K562 (cell line): Measurements from ENCODE around the gene VSTM2B. TPM values are rescaled to one million over a fixed set of nuclear protein-coding genes. Genes with fewer than 3 reads are reported as not detected.

Experiments
- ATAC-seq: fragments of 200-7000 bp; cut with Tn5 transposase; 3 replicates; pipeline ENCODE4 v1.9.1; 2020; ENCODE audit warnings: moderate library complexity
- BruUV-seq: library from RNA; stranded (reverse); fragments of 400-500 nt; replicated peaks from 2 replicates; lab custom pipeline; 2021; lab: Mats Ljungman, UMichigan
- CTCF ChIA-PET: fragments of 300-600 bp; formaldehyde crosslinking; extraction: SDS; loops from one replicate; lab custom pipeline; 2021; ENCODE audit warnings: low intra/inter-chr PET ratio; lab: Yijun Ruan, JAX
- POLR2A ChIA-PET: fragments of 300-600, 350-650 bp; sonication (Branson Sonifier 250); formaldehyde crosslinking; extraction: SDS; loops from one replicate; lab custom pipeline; 2021; ENCODE audit warnings: antibody characterized with exemption, inconsistent platforms; lab: Yijun Ruan, JAX
- DNase-seq, 4 experiments: peaks; one replicate each; pipeline versions ENCODE4 v3.0.0 to v3.0.0-alpha.2; 2011 to 2018; ENCODE audit warnings: low spot score in 3 of 4, mixed read lengths in 3 of 4; ENCODE audit errors: extremely low read depth in 1 of 4
- FAIRE-seq: peaks from 2 replicates; lab custom pipeline; 2011; peaks lifted over from hg19 to GRCh38; lab: Jason Lieb, UNC
- H2AFZ ChIP-seq: 2 replicates; pipeline ENCODE4 v1.6.0; 2011; ENCODE audit warnings: low read depth, low read length, control low read depth, inconsistent platforms
- H3K27ac ChIP-seq: fragments of 200-600 bp; 3 replicates; pipeline ENCODE4 v1.8.0; 2011; ENCODE audit warnings: low read depth, mild to moderate bottlenecking, control low read depth, inconsistent platforms, low read length, moderate library complexity, mixed read lengths; ENCODE audit errors: extremely low read depth
- H3K27me3 ChIP-seq, 2 experiments: fragments of 300-600 bp in 1 of 2; 2 replicates in 1 of 2; 3 replicates in 1 of 2; pipeline versions ENCODE4 v1.6.0 to v1.8.0; 2011; ENCODE audit warnings: inconsistent platforms in 2 of 2, low read length in 2 of 2, mild to moderate bottlenecking in 1 of 2, mixed read lengths in 1 of 2, moderate library complexity in 1 of 2; ENCODE audit not compliant: control insufficient read depth in 2 of 2, insufficient read depth in 2 of 2
- H3K36me3 ChIP-seq: fragments of 300-600 bp; 3 replicates; pipeline ENCODE4 v1.8.0; 2011; ENCODE audit warnings: mild to moderate bottlenecking, low read length, inconsistent platforms; ENCODE audit not compliant: control insufficient read depth, insufficient read depth
- H3K4me1 ChIP-seq, 2 experiments: fragments of 200-600 bp in 1 of 2; replicated peaks in 1 of 2; 2 replicates in 1 of 2; 3 replicates in 1 of 2; pipeline versions ENCODE4 v1.5.1 to v1.8.0; 2011; ENCODE audit warnings: inconsistent platforms in 2 of 2, low read length in 2 of 2, mild to moderate bottlenecking in 1 of 2, mixed read lengths in 1 of 2, moderate library complexity in 1 of 2; ENCODE audit not compliant: control insufficient read depth in 2 of 2, insufficient read depth in 2 of 2
- H3K4me2 ChIP-seq: 2 replicates; pipeline ENCODE4 v1.6.1; 2011; ENCODE audit warnings: low read length, control low read depth, inconsistent platforms, mixed read lengths; ENCODE audit not compliant: insufficient read depth
- H3K4me3 ChIP-seq: fragments of 200-600 bp; sonication (generic), shearing (Covaris generic); 2 replicates; pipeline ENCODE4 v1.5.1; 2016; ENCODE audit warnings: control low read depth, inconsistent platforms
- H3K79me2 ChIP-seq: fragments of 200-600 bp; 3 replicates; pipeline ENCODE4 v1.8.0; 2011; ENCODE audit warnings: low read length, inconsistent platforms; ENCODE audit not compliant: control insufficient read depth, insufficient read depth
- H3K9ac ChIP-seq, 2 experiments: 2 replicates each; pipeline versions ENCODE4 v1.6.0 to v1.6.1; 2011; ENCODE audit warnings: low read depth in 2 of 2, low read length in 2 of 2, control low read depth in 1 of 2, inconsistent platforms in 1 of 2, mild to moderate bottlenecking in 1 of 2, mixed read lengths in 1 of 2; ENCODE audit not compliant: insufficient read depth in 1 of 2
- H3K9me1 ChIP-seq: one replicate; pipeline ENCODE4 v1.6.0; 2011; ENCODE audit warnings: inconsistent platforms, mild to moderate bottlenecking, low read length, moderate library complexity; ENCODE audit not compliant: control insufficient read depth, insufficient read depth
- H3K9me3 ChIP-seq: replicated peaks from 2 replicates; pipeline ENCODE4 v1.5.1; 2011; ENCODE audit warnings: low read depth, low read length, inconsistent platforms; ENCODE audit not compliant: control insufficient read depth, insufficient read depth
- H4K20me1 ChIP-seq: replicated peaks from 2 replicates; pipeline ENCODE4 v1.6.1; 2011; ENCODE audit warnings: low read length, inconsistent platforms, mixed read lengths; ENCODE audit not compliant: control insufficient read depth, insufficient read depth
- ARID3A ChIP-seq: IDR thresholded peaks from 2 replicates; pipeline ENCODE4 v1.6.1; 2012; ENCODE audit warnings: low read depth, low read length, improper control_type of control experiment, borderline replicate concordance
- ASH1L ChIP-seq: fragments of 450-650 bp; IDR thresholded peaks from 2 replicates; pipeline ENCODE4 v1.6.1; 2018; ENCODE audit warnings: borderline replicate concordance, mild to moderate bottlenecking, low read depth; ENCODE audit not compliant: partially characterized antibody
- CEBPG ChIP-seq, 3 experiments: fragments of 200-800 bp in 1 of 3; sonication (Bioruptor generic) in 1 of 3; sonication (generic) in 1 of 3; formaldehyde crosslinking in 1 of 3; IDR thresholded peaks in 2 of 3; conservative IDR thresholded peaks in 1 of 3; 2 replicates each; pipeline versions ENCODE4 v1.6.1 to v1.8.0; 2016 to 2022; ENCODE audit warnings: missing compliant biosample characterization in 2 of 3, missing genetic modification characterization in 2 of 3, mild to moderate bottlenecking in 1 of 3, missing genetic modification reagents in 1 of 3
- DIDO1 ChIP-seq: fragments of 450-650 bp; IDR thresholded peaks from 2 replicates; pipeline ENCODE4 v1.6.1; 2016; ENCODE audit warnings: low read depth, missing biosample characterization, missing genetic modification characterization
- E2F3 ChIP-seq: fragments of 250-450 bp; sonication (Bioruptor Pico); IDR thresholded peaks from 2 replicates; pipeline ENCODE4 v1.4.0; 2020; ENCODE audit warnings: mild to moderate bottlenecking
- MEF2D ChIP-seq: conservative IDR thresholded peaks from 2 replicates; pipeline ENCODE4 v1.6.1; 2016; ENCODE audit warnings: low read depth, missing genetic modification characterization, missing compliant biosample characterization
- POLR3A ChIP-seq: IDR thresholded peaks from 2 replicates; pipeline ENCODE4 v1.6.1; 2011; ENCODE audit warnings: borderline replicate concordance, mild to moderate bottlenecking, moderate library complexity; ENCODE audit not compliant: insufficient read length, insufficient read depth; ENCODE audit errors: extremely low read depth
- PYGO2 ChIP-seq: fragments of 450-650 bp; IDR thresholded peaks from 2 replicates; pipeline ENCODE4 v1.6.1; 2016; ENCODE audit warnings: mild to moderate bottlenecking, missing genetic modification characterization, moderate library complexity, missing compliant biosample characterization
- SNRNP70 ChIP-seq: fragments of 200-400 bp; formaldehyde crosslinking; optimal IDR thresholded peaks from 2 replicates; pipeline ENCODE3; 2017; ENCODE audit warnings: low read depth, low read length
- SRSF3 ChIP-seq: fragments of 200-400 bp; formaldehyde crosslinking; IDR thresholded peaks from 2 replicates; pipeline ENCODE4 v1.6.1; 2016; ENCODE audit warnings: mild to moderate bottlenecking, low read length, moderate library complexity; ENCODE audit not compliant: insufficient read depth
- SRSF7 ChIP-seq: fragments of 200-400 bp; formaldehyde crosslinking; optimal IDR thresholded peaks from 2 replicates; pipeline ENCODE3; 2017; ENCODE audit warnings: mild to moderate bottlenecking, low read depth, low read length
- TAF9B ChIP-seq: fragments of 450-650 bp; IDR thresholded peaks from 2 replicates; pipeline ENCODE4 v1.6.1; 2018; ENCODE audit warnings: mild to moderate bottlenecking; ENCODE audit not compliant: partially characterized antibody
- ZBTB43 ChIP-seq: sonication (generic); formaldehyde crosslinking; IDR thresholded peaks from 2 replicates; pipeline ENCODE4 v1.8.0; 2023; ENCODE audit warnings: mild to moderate bottlenecking, missing genetic modification reagents
- ZFP1 ChIP-seq: fragments of 450-650 bp; formaldehyde crosslinking; IDR thresholded peaks from 2 replicates; pipeline ENCODE4 v1.4.0; 2020; ENCODE audit warnings: mild to moderate bottlenecking, mixed read lengths
- ZFX ChIP-seq: sonication (generic); formaldehyde crosslinking; IDR thresholded peaks from 2 replicates; pipeline ENCODE4 v1.8.0; 2022; ENCODE audit warnings: mild to moderate bottlenecking, missing genetic modification reagents, moderate library complexity
- WGBS: fragments of 100-300 bp; shearing (Covaris generic); methylation state at CpG from one replicate; pipeline ENCODE4 v1.1.6; 2016; ENCODE audit warnings: low coverage, mixed read lengths; ENCODE audit not compliant: insufficient coverage; ENCODE audit errors: missing lambda C conversion rate; 5-methylcytosine and 5-hydroxymethylcytosine counted together
- in situ Hi-C: fragments of 300-500 bp; cut with MboI; formaldehyde crosslinking; loops from 4 replicates; pipeline ENCODE4 v1.15.0; 2018; ENCODE audit warnings: inconsistent platforms, mixed read lengths
- intact Hi-C: fragments of 100-400 bp; cut with micrococcal nuclease; formaldehyde crosslinking; loops from 2 replicates; pipeline ENCODE4 v1.14.2; 2022
- polyA plus RNA-seq, 8 experiments: library from polyadenylated mRNA; depleted of rRNA in 4 of 8; stranded (reverse) in 5 of 8; unstranded in 3 of 8; fragments of >200 nt; fragmentation: Nextera tagmentation in 2 of 8; fragmentation: Illumina TruSeq in 1 of 8; extraction: Ambion mirVana in 2 of 8; extraction: Trizol in 1 of 8; gene quantifications; 2 replicates each; pipeline versions ENCODE4 v1.2.1 to v1.2.3, GENCODE V29; 2011 to 2014; ENCODE audit warnings: inconsistent platforms in 1 of 8, missing spikeins in 1 of 8
- total RNA-seq, 7 experiments: library from RNA; depleted of rRNA in 6 of 7; stranded (reverse); fragments of >200 nt in 6 of 7; fragmentation: Illumina TruSeq in 2 of 7; extraction: Trizol in 2 of 7; gene quantifications; 2 replicates each; pipeline versions ENCODE4 v1.2.1 to v1.2.3, GENCODE V29; 2011 to 2021; ENCODE audit warnings: low replicate concordance in 1 of 7

Gene VSTM2B
- total and polyA plus RNA-seq, 9 of the 15 experiments (the other 6 are each of a cell fraction or from before 2014, with no cell fraction given), result not detected

- TF ChIP-seq CEBPG (CRISPR knock-in tag; IDR thresholded peaks at IDR 0.05) (no peak), CEBPG (tag; conservative IDR thresholded peaks at IDR 0.05 in 1 of 2, IDR thresholded peaks at IDR 0.05 in 1 of 2) (no peak), MEF2D (tag) (no peak), PYGO2 (tag) (no peak), ASH1L (no peak), ZFP1 (no peak), TAF9B (no peak), SNRNP70 (no peak), POLR3A (no peak)
These were observed 26.0 kb downstream of the VSTM2B start (continued) for GRCh38 chr19:29551774-29552173.

GRCh38 chr19:29552454-29553280 lies 26.9 kb downstream of the VSTM2B start:
- Histone ChIP-seq H3K4me2 (no peak overlapping the region), H3K36me3 (no peaks in the 10 kb centered on the region), H4K20me1 (no peaks in the 10 kb centered on the region), H3K9me1 (no peaks in the 10 kb centered on the region), H3K4me1 (no peaks in the 10 kb centered on the region; a peak in 1 of 5 replicates), H3K27ac (no peak overlapping the region), H2AFZ (no peak overlapping the region), H3K27me3 (peaks cover 0 to 4% of the 10 kb centered on the region in 2 experiments; a peak in 1 of 5 replicates), H3K9me3 (no peaks in the 10 kb centered on the region), H3K9ac (no peak overlapping the region), H3K4me3 (no peak overlapping the region), H3K79me2 (no peaks in the 10 kb centered on the region)
- ATAC-seq (no peak), FAIRE-seq (no peak), DNase-seq (no peak)
- WGBS, result 3% methylated on average over 6 of the region's 6 CpGs
- in situ Hi-C loops, result no loop called here
- intact Hi-C loops, result no loop called here
- POLR2A ChIA-PET, result interaction anchor here (0.6 kb wide), 1 partner anchor 804 kb away, joined by 3 read pairs; no protein-coding TSS in a partner anchor
- no TSS peak for BruUV-seq
- CTCF ChIA-PET, result no interaction called here
- no peak for TF ChIP-seq ARID3A
- TF ChIP-seq ZBTB43 (CRISPR knock-in tag), result no peak
- TF ChIP-seq E2F3 (CRISPR knock-in tag), result no peak
- no peak for TF ChIP-seq SRSF7
- TF ChIP-seq ZFX (CRISPR knock-in tag), result no peak
- TF ChIP-seq SRSF3, result no peak
- no peak for TF ChIP-seq DIDO1 (tag)
